Prostate gland (tissue), 2 donors: ENCODE measurements around the gene ERICH3. TPM values are rescaled to one million over a fixed set of nuclear protein-coding genes. Genes with fewer than 3 reads are reported as not detected.

Source experiments
- DNase-seq: peaks from one replicate; pipeline ENCODE4 v3.0.0-alpha.2; 2019; ENCODE audit warnings: low spot score
- H3K27ac ChIP-seq, 2 donors: fragments of 200-600 bp; sonication (generic); 2 replicates each; pipeline ENCODE4 v1.5.1; 2017 to 2019
- H3K27me3 ChIP-seq: fragments of 200-600 bp; sonication (generic); replicated peaks from 2 replicates; pipeline ENCODE4 v1.5.1; 2019; ENCODE audit not compliant: insufficient read depth
- H3K36me3 ChIP-seq, 2 donors: fragments of 200-600 bp; sonication (generic); 1 replicate in 1 of 2; 2 replicates in 1 of 2; pipeline versions ENCODE4 v1.5.1 to v1.8.1; 2017 to 2019
- H3K4me1 ChIP-seq: fragments of 200-600 bp; sonication (generic); replicated peaks from 2 replicates; pipeline ENCODE4 v1.5.1; 2019
- H3K4me3 ChIP-seq, 2 donors: fragments of 200-600 bp; sonication (generic); 2 replicates each; pipeline ENCODE4 v1.5.1; 2017 to 2019
- H3K9me3 ChIP-seq: fragments of 200-600 bp; sonication (generic); 2 replicates; pipeline ENCODE4 v1.5.1; 2017
- CTCF ChIP-seq, 4 experiments: fragments of 200-600 bp in 2 of 4; fragments of 450-650 bp in 2 of 4; sonication (generic) in 2 of 4; IDR thresholded peaks; 1 replicate in 3 of 4; 2 replicates in 1 of 4; pipeline ENCODE4 v1.5.1; 2016 to 2019; ENCODE audit warnings: antibody characterized with exemption in 4 of 4, mild to moderate bottlenecking in 2 of 4, moderate library complexity in 2 of 4
- POLR2A ChIP-seq: fragments of 450-650 bp; IDR thresholded peaks from one replicate; pipeline ENCODE4 v1.6.1; 2016; ENCODE audit warnings: antibody characterized with exemption, mild to moderate bottlenecking
- POLR2AphosphoS5 ChIP-seq: sonication (generic); formaldehyde crosslinking; IDR thresholded peaks from one replicate; pipeline ENCODE4 v1.6.1; 2017; ENCODE audit warnings: antibody characterized with exemption
- WGBS: methylation state at CpG from one replicate; pipeline ENCODE4 v1.1.5; 2018; 5-methylcytosine and 5-hydroxymethylcytosine counted together
- intact Hi-C: fragments of 100-400 bp; cut with DNase I; formaldehyde crosslinking; loops from one replicate; pipeline ENCODE4 v1.14.2; 2022
- total RNA-seq, 2 donors: library from RNA; depleted of rRNA; stranded (reverse); fragments of >200 nt; gene quantifications; one replicate each; pipeline ENCODE4 v1.1.0, GENCODE V29; 2016

ERICH3 gene
- total RNA-seq, 2 donors from 2014 or later = 3.3 TPM; not detected in 1

- Histone ChIP-seq H3K9me3 (no peaks in the 10 kb centered on the region), H3K4me3 (no peak overlapping the region), H3K27ac (no peak overlapping the region), H3K36me3 (no peaks in the 10 kb centered on the region), H3K27me3 (no peaks in the 10 kb centered on the region), H3K4me1 (no peaks in the 10 kb centered on the region)
- WGBS = 67% methylated on average over 1 of the region's 1 CpG
- TF ChIP-seq POLR2AphosphoS5 = no peak
- no peak for DNase-seq
- intact Hi-C loops = no loop called here
Measured at GRCh38 chr1:74715236-74715502, 41.6 kb upstream of the ERICH3 start.

- Histone ChIP-seq H3K27me3 (no peaks in the 10 kb centered on the region), H3K4me3 (no peak overlapping the region), H3K27ac (peak overlapping the region; percentile 13 to 46), H3K4me1 (no peaks in the 10 kb centered on the region), H3K9me3 (no peaks in the 10 kb centered on the region), H3K36me3 (no peaks in the 10 kb centered on the region)
- intact Hi-C loops = no loop called here
- no peak for DNase-seq
- no peak for TF ChIP-seq POLR2A
- TF ChIP-seq POLR2AphosphoS5 = no peak
- 44% methylated on average over 1 of the region's 1 CpG for WGBS
Measured at GRCh38 chr1:74714429-74715235, 41.0 kb upstream of the ERICH3 start.

GRCh38 chr1:74713849-74714248, 40.3 kb upstream of the ERICH3 start:
- H3K27me3 ChIP-seq = no peaks in the 10 kb centered on the region
- H3K4me1 ChIP-seq = no peaks in the 10 kb centered on the region
- H3K36me3 ChIP-seq = no peaks in the 10 kb centered on the region
- WGBS = 79% methylated on average over 3 of the region's 3 CpGs
- TF ChIP-seq CTCF (IDR thresholded peaks at IDR 0.05) (no peak), POLR2A (no peak), POLR2AphosphoS5 (no peak)
- no peak overlapping the region for H3K4me3 ChIP-seq
- DNase-seq = no peak
- H3K9me3 ChIP-seq = no peaks in the 10 kb centered on the region
- intact Hi-C loops = loop anchor here (2.0 kb wide), 1 partner anchor 17 kb away; no protein-coding TSS in a partner anchor
- H3K27ac ChIP-seq = peak overlapping the region; percentile 13 to 46

GRCh38 chr1:74712881-74713280, 39.3 kb upstream of the ERICH3 start:
- Histone ChIP-seq H3K27ac (peak overlapping the region; percentile 13 to 46), H3K36me3 (no peaks in the 10 kb centered on the region), H3K4me1 (no peaks in the 10 kb centered on the region), H3K9me3 (no peaks in the 10 kb centered on the region), H3K27me3 (no peaks in the 10 kb centered on the region), H3K4me3 (no peak overlapping the region)
- TF ChIP-seq POLR2A = no peak
- no peak for TF ChIP-seq CTCF (IDR thresholded peaks at IDR 0.05)
- TF ChIP-seq POLR2AphosphoS5 = peak; percentile 37
- DNase-seq = no peak
- intact Hi-C loops = loop anchor here (2.0 kb wide), 1 partner anchor 18 kb away; no protein-coding TSS in a partner anchor
- WGBS = 6% methylated on average over 1 of the region's 1 CpG

DNA sequence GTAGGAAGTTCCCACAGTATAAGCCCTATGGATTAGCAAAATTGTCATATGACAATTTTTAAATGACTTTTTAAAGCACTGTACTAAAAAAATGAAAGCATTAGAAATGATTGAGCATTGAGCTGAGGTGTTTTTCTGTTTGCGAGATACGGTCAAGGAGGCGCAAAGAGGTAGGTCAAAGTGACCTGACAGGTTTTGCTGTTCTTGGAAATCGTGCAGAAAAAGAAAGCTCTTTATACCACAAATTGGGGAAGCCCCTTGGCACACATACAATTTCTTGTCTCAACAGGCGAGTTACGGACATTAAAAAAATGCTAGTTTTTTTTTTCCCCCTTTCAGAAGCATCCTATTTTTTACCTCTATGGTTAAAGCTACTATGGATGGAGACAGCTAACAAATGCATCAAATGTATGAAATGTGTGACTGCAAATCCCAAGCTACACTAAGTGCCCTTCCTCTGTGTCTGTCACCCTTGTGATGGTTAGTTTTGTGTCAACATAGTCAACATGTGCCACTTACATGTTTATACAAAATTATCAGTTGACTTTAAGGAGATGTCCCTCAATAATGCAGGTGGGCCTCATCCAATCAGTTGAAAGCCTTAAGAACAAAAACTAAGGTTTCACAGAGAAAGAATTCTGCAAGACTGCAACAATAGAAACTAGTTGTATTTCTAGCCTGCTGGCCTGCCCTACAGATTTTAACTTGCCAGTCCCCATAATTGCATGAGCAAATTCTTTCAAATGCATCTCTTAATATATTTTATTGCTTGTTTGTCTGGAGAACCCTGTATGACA, 30.0 kb upstream of the ERICH3 start:
- peak; percentile 10 for TF ChIP-seq POLR2AphosphoS5
- no peak for TF ChIP-seq POLR2A
- WGBS = 45% methylated on average over 6 of the region's 6 CpGs
- no peaks in the 10 kb centered on the region for H3K27me3 ChIP-seq
- peak; percentile 16 for DNase-seq
- no peak overlapping the region for H3K4me3 ChIP-seq
- H3K9me3 ChIP-seq = no peaks in the 10 kb centered on the region
- H3K36me3 ChIP-seq = no peaks in the 10 kb centered on the region
- intact Hi-C loops = no loop called here
- H3K27ac ChIP-seq = no peak overlapping the region
- H3K4me1 ChIP-seq = no peaks in the 10 kb centered on the region

DNA sequence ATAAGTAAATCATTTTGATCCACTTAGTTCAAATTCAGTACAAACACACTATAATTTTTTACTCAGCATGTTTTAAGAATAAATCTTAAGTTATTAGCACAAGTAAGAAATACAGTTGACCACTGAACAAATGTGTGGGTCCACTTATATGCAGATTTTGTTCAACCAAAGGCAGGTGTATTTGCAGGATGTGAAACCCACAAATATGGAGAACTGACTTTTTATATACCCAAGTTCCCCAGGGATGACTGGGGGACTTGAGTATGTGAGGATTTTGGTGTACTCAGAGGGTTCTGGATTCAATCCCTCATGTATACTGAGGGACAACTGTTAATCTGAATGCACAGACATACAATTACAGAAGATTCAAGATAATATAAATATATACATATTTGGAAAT, 25.7 kb upstream of the ERICH3 start:
- H3K27me3 ChIP-seq = no peaks in the 10 kb centered on the region
- DNase-seq = no peak
- no peak for TF ChIP-seq POLR2A
- TF ChIP-seq POLR2AphosphoS5 = no peak
- no peak for TF ChIP-seq CTCF (IDR thresholded peaks at IDR 0.05)
- H3K9me3 ChIP-seq = no peaks in the 10 kb centered on the region
- intact Hi-C loops = no loop called here
- H3K4me1 ChIP-seq = peaks cover 2% of the 10 kb centered on the region
- no peak overlapping the region for H3K4me3 ChIP-seq
- H3K27ac ChIP-seq = no peak overlapping the region
- H3K36me3 ChIP-seq = no peaks in the 10 kb centered on the region
